Calu3 (cell line): ENCODE results near the gene NT5DC4. TPM values are rescaled to one million over a fixed set of nuclear protein-coding genes. Genes with fewer than 3 reads are reported as not detected.

Experiments
- BruUV-seq: library from RNA; stranded (reverse); fragments of 400-500 nt; replicated peaks from 2 replicates; lab custom pipeline; 2021; lab: Mats Ljungman, UMichigan
- CTCF ChIA-PET: fragments of 300-600 bp; sonication (Branson Sonifier 250); formaldehyde crosslinking; loops from one replicate; lab custom pipeline; 2022; ENCODE audit warnings: antibody characterized with exemption; lab: Charles Lee
- DNase-seq: peaks from one replicate; pipeline ENCODE4 v3.0.0; 2022
- H3K27ac Mint-ChIP-seq: one replicate; pipeline ENCODE4 v1.8.0; 2022; ENCODE audit warnings: mixed read lengths; ENCODE audit not compliant: unreplicated experiment
- H3K27me3 Mint-ChIP-seq: one replicate; pipeline ENCODE4 v1.8.0; 2022; ENCODE audit warnings: mixed read lengths; ENCODE audit not compliant: unreplicated experiment
- H3K36me3 Mint-ChIP-seq: one replicate; pipeline ENCODE4 v1.8.0; 2022; ENCODE audit warnings: mild to moderate bottlenecking, moderate library complexity, mixed read lengths; ENCODE audit not compliant: insufficient read depth, unreplicated experiment
- H3K4me1 Mint-ChIP-seq: one replicate; pipeline ENCODE4 v1.8.0; 2022; ENCODE audit warnings: mild to moderate bottlenecking, low read depth, mixed read lengths; ENCODE audit not compliant: unreplicated experiment
- H3K4me3 Mint-ChIP-seq: one replicate; pipeline ENCODE4 v1.8.0; 2022; ENCODE audit warnings: mild to moderate bottlenecking, low read depth, moderate library complexity, mixed read lengths; ENCODE audit not compliant: unreplicated experiment
- H3K9me3 Mint-ChIP-seq: one replicate; pipeline ENCODE4 v1.8.0; 2022; ENCODE audit warnings: low read depth, mixed read lengths; ENCODE audit not compliant: unreplicated experiment
- CTCF ChIP-seq: fragments of 200-600 bp; IDR thresholded peaks from one replicate; pipeline ENCODE4 v1.8.0; 2022; ENCODE audit warnings: antibody characterized with exemption; ENCODE audit not compliant: unreplicated experiment
- intact Hi-C: fragments of 100-400 bp; cut with micrococcal nuclease; formaldehyde crosslinking; loops from one replicate; pipeline ENCODE4 v1.10.0; 2022; ENCODE audit not compliant: unreplicated experiment
- total RNA-seq: library from RNA; stranded (reverse); gene quantifications from 2 replicates; pipeline ENCODE4 v1.2.3, GENCODE V29; 2022

The NT5DC4 gene
- total RNA-seq, 1 experiment from 2014 or later, result 10.1 TPM

GRCh38 chr2:112712465-112712864 lies 8.4 kb upstream of the NT5DC4 start:
- Mint-ChIP-seq H3K4me1 (peaks cover 25% of the 10 kb centered on the region), H3K27me3 (no peaks in the 10 kb centered on the region), H3K4me3 (no peak overlapping the region), H3K9me3 (no peaks in the 10 kb centered on the region), H3K36me3 (no peaks in the 10 kb centered on the region), H3K27ac (no peak overlapping the region)
- no peak for DNase-seq
- no TSS peak for BruUV-seq
- CTCF ChIA-PET, result no interaction called here
- intact Hi-C loops, result no loop called here
- TF ChIP-seq CTCF, result no peak

- H3K27me3 Mint-ChIP-seq, result no peaks in the 10 kb centered on the region
- no peak for DNase-seq
- no peaks in the 10 kb centered on the region for H3K36me3 Mint-ChIP-seq
- TF ChIP-seq CTCF, result no peak
- CTCF ChIA-PET, result interaction anchor here (0.8 kb wide), 1 partner anchor 12 kb away, joined by 3 read pairs; no protein-coding TSS in a partner anchor
- H3K4me1 Mint-ChIP-seq, result peaks cover 25% of the 10 kb centered on the region
- intact Hi-C loops, result no loop called here
- no peak overlapping the region for H3K4me3 Mint-ChIP-seq
- no peak overlapping the region for H3K27ac Mint-ChIP-seq
- no peaks in the 10 kb centered on the region for H3K9me3 Mint-ChIP-seq
- no TSS peak for BruUV-seq
These were observed 7.8 kb upstream of the NT5DC4 start for GRCh38 chr2:112712903-112713584.

- no peak overlapping the region for H3K4me3 Mint-ChIP-seq
- BruUV-seq, result no TSS peak
- no peaks in the 10 kb centered on the region for H3K9me3 Mint-ChIP-seq
- TF ChIP-seq CTCF, result no peak
- H3K4me1 Mint-ChIP-seq, result peaks cover 25% of the 10 kb centered on the region
- no peak overlapping the region for H3K27ac Mint-ChIP-seq
- intact Hi-C loops, result no loop called here
- H3K36me3 Mint-ChIP-seq, result no peaks in the 10 kb centered on the region
- no peaks in the 10 kb centered on the region for H3K27me3 Mint-ChIP-seq
- CTCF ChIA-PET, result interaction anchor here (0.8 kb wide), 1 partner anchor 12 kb away, joined by 3 read pairs; no protein-coding TSS in a partner anchor
- no peak for DNase-seq
These were observed 7.3 kb upstream of the NT5DC4 start for GRCh38 chr2:112713585-112713925.

GRCh38 chr2:112713926-112714325 lies 6.9 kb upstream of the NT5DC4 start:
- intact Hi-C loops, result no loop called here
- Mint-ChIP-seq H3K4me1 (peaks cover 25% of the 10 kb centered on the region), H3K4me3 (no peak overlapping the region), H3K9me3 (no peaks in the 10 kb centered on the region), H3K36me3 (no peaks in the 10 kb centered on the region), H3K27ac (no peak overlapping the region), H3K27me3 (peaks cover 3% of the 10 kb centered on the region)
- BruUV-seq, result no TSS peak
- TF ChIP-seq CTCF, result no peak
- CTCF ChIA-PET, result interaction anchor here (0.8 kb wide), 1 partner anchor 11 kb away, joined by 3 read pairs; no protein-coding TSS in a partner anchor
- DNase-seq, result no peak
